ENCODE measurements around the gene CPED1. TPM values are rescaled to one million over a fixed set of nuclear protein-coding genes. Genes with fewer than 3 reads are reported as not detected.
"Not testable (repeated sequence)": the region's sequence is repeated elsewhere in the genome, so short reads cannot be mapped to it uniquely, and the experiment has no call there.

CPED1 gene
- total and polyA plus RNA-seq, 2 experiments from 2014 or later: 0.17 to 0.47 TPM

- TF ChIP-seq, protein P1, sequence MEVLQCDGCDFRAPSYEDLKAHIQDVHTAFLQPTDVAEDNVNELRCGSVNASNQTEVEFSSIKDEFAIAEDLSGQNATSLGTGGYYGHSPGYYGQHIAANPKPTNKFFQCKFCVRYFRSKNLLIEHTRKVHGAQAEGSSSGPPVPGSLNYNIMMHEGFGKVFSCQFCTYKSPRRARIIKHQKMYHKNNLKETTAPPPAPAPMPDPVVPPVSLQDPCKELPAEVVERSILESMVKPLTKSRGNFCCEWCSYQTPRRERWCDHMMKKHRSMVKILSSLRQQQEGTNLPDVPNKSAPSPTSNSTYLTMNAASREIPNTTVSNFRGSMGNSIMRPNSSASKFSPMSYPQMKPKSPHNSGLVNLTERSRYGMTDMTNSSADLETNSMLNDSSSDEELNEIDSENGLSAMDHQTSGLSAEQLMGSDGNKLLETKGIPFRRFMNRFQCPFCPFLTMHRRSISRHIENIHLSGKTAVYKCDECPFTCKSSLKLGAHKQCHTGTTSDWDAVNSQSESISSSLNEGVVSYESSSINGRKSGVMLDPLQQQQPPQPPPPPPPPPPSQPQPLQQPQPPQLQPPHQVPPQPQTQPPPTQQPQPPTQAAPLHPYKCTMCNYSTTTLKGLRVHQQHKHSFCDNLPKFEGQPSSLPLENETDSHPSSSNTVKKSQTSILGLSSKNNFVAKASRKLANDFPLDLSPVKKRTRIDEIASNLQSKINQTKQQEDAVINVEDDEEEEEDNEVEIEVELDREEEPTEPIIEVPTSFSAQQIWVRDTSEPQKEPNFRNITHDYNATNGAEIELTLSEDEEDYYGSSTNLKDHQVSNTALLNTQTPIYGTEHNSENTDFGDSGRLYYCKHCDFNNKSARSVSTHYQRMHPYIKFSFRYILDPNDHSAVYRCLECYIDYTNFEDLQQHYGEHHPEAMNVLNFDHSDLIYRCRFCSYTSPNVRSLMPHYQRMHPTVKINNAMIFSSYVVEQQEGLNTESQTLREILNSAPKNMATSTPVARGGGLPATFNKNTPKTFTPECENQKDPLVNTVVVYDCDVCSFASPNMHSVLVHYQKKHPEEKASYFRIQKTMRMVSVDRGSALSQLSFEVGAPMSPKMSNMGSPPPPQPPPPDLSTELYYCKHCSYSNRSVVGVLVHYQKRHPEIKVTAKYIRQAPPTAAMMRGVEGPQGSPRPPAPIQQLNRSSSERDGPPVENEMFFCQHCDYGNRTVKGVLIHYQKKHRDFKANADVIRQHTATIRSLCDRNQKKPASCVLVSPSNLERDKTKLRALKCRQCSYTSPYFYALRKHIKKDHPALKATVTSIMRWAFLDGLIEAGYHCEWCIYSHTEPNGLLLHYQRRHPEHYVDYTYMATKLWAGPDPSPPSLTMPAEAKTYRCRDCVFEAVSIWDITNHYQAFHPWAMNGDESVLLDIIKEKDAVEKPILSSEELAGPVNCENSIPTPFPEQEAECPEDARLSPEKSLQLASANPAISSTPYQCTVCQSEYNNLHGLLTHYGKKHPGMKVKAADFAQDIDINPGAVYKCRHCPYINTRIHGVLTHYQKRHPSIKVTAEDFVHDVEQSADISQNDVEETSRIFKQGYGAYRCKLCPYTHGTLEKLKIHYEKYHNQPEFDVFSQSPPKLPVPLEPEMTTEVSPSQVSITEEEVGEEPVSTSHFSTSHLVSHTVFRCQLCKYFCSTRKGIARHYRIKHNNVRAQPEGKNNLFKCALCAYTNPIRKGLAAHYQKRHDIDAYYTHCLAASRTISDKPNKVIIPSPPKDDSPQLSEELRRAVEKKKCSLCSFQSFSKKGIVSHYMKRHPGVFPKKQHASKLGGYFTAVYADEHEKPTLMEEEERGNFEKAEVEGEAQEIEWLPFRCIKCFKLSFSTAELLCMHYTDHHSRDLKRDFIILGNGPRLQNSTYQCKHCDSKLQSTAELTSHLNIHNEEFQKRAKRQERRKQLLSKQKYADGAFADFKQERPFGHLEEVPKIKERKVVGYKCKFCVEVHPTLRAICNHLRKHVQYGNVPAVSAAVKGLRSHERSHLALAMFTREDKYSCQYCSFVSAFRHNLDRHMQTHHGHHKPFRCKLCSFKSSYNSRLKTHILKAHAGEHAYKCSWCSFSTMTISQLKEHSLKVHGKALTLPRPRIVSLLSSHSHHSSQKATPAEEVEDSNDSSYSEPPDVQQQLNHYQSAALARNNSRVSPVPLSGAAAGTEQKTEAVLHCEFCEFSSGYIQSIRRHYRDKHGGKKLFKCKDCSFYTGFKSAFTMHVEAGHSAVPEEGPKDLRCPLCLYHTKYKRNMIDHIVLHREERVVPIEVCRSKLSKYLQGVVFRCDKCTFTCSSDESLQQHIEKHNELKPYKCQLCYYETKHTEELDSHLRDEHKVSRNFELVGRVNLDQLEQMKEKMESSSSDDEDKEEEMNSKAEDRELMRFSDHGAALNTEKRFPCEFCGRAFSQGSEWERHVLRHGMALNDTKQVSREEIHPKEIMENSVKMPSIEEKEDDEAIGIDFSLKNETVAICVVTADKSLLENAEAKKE (CRISPR knock-in tag; IDR thresholded peaks at IDR 0.05): no peak
These were observed 298.5 kb downstream of the CPED1 start (continued) for GRCh38 chr7:121286742-121287734.

- 0 out of 2 replicates have a peak, but pooled peaks cover 3% of the 10 kb centered on the region for H3K9me2 ChIP-seq (ENCODE audit: insufficient read depth)
- no peak overlapping the region for H2AFZ ChIP-seq
- no peaks in the 10 kb centered on the region for H3K79me2 ChIP-seq (replicated peaks; ENCODE audit: insufficient read depth)
- Mint-ChIP-seq H3K27ac (no peak overlapping the region), H3K27me3 (ENCODE audit: insufficient read depth, low read depth, poor library complexity) (peaks cover under 1% of the 10 kb centered on the region), H3K4me1 (no peaks in the 10 kb centered on the region; the same call in 2 of the 3 replicates), H3K36me3 (ENCODE audit: low read depth) (peaks cover 20% of the 10 kb centered on the region), H3K9me3 (peaks cover 25% of the 10 kb centered on the region), H3K4me3 (no peak overlapping the region)
- H3K36me3 ChIP-seq (ENCODE audit: insufficient read depth): peaks cover 5% of the 10 kb centered on the region; the same call in 1 of the 2 replicates
- H3K4me3 ChIP-seq: no peak overlapping the region
- no peaks in the 10 kb centered on the region for H4K20me1 ChIP-seq (replicated peaks; ENCODE audit: insufficient read depth)
- no peaks in the 10 kb centered on the region for H3K27me3 ChIP-seq (ENCODE audit: insufficient read depth)
- ATAC-seq (no peak), DNase-seq (ENCODE audit: low spot score) (no peak)
- no peaks in the 10 kb centered on the region for H3F3A ChIP-seq (replicated peaks; ENCODE audit: low read depth)
- no peak overlapping the region for H3K4me2 ChIP-seq
- H3K4me1 ChIP-seq (ENCODE audit: insufficient read depth): no peaks in the 10 kb centered on the region
- TF ChIP-seq, protein P2, sequence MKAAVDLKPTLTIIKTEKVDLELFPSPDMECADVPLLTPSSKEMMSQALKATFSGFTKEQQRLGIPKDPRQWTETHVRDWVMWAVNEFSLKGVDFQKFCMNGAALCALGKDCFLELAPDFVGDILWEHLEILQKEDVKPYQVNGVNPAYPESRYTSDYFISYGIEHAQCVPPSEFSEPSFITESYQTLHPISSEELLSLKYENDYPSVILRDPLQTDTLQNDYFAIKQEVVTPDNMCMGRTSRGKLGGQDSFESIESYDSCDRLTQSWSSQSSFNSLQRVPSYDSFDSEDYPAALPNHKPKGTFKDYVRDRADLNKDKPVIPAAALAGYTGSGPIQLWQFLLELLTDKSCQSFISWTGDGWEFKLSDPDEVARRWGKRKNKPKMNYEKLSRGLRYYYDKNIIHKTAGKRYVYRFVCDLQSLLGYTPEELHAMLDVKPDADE (IDR thresholded peaks at IDR 0.05): no peak
- TF ChIP-seq NANOG (IDR thresholded peaks at IDR 0.05; ENCODE audit: borderline replicate concordance): no peak
- no peak for TF ChIP-seq CREB1 (CRISPR knock-in tag; IDR thresholded peaks at IDR 0.05; ENCODE audit: low read depth)
- no peak for TF ChIP-seq STAT1 (IDR thresholded peaks at IDR 0.05; ENCODE audit: unreplicated experiment)
- no peak for TF ChIP-seq EZH2phosphoT487 (IDR thresholded peaks at IDR 0.05; ENCODE audit: unreplicated experiment)
- TF ChIP-seq ZNF114 (CRISPR knock-in tag; IDR thresholded peaks at IDR 0.05): no peak
- TF ChIP-seq, protein P3, sequence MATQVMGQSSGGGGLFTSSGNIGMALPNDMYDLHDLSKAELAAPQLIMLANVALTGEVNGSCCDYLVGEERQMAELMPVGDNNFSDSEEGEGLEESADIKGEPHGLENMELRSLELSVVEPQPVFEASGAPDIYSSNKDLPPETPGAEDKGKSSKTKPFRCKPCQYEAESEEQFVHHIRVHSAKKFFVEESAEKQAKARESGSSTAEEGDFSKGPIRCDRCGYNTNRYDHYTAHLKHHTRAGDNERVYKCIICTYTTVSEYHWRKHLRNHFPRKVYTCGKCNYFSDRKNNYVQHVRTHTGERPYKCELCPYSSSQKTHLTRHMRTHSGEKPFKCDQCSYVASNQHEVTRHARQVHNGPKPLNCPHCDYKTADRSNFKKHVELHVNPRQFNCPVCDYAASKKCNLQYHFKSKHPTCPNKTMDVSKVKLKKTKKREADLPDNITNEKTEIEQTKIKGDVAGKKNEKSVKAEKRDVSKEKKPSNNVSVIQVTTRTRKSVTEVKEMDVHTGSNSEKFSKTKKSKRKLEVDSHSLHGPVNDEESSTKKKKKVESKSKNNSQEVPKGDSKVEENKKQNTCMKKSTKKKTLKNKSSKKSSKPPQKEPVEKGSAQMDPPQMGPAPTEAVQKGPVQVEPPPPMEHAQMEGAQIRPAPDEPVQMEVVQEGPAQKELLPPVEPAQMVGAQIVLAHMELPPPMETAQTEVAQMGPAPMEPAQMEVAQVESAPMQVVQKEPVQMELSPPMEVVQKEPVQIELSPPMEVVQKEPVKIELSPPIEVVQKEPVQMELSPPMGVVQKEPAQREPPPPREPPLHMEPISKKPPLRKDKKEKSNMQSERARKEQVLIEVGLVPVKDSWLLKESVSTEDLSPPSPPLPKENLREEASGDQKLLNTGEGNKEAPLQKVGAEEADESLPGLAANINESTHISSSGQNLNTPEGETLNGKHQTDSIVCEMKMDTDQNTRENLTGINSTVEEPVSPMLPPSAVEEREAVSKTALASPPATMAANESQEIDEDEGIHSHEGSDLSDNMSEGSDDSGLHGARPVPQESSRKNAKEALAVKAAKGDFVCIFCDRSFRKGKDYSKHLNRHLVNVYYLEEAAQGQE (IDR thresholded peaks at IDR 0.05; ENCODE audit: unreplicated experiment): no peak
- no peak overlapping the region for H3K27ac ChIP-seq (ENCODE audit: low read depth)
These were observed 300.4 kb downstream of the CPED1 start for GRCh38 chr7:121288894-121289293.

GRCh38 chr7:121289930-121290329 lies 301.4 kb downstream of the CPED1 start:
- H3K27ac Mint-ChIP-seq; H3K4me3 ChIP-seq; H2AFZ ChIP-seq; H3K4me3 Mint-ChIP-seq; H3F3A ChIP-seq (replicated peaks; ENCODE audit: low read depth); H3K36me3 ChIP-seq (ENCODE audit: insufficient read depth); H3K4me2 ChIP-seq; H3K27me3 ChIP-seq (ENCODE audit: insufficient read depth); H4K20me1 ChIP-seq (replicated peaks; ENCODE audit: insufficient read depth); H3K9me2 ChIP-seq (ENCODE audit: insufficient read depth); H3K27ac ChIP-seq (ENCODE audit: low read depth); H3K4me1 ChIP-seq (ENCODE audit: insufficient read depth); DNase-seq (ENCODE audit: low spot score); H3K79me2 ChIP-seq (replicated peaks; ENCODE audit: insufficient read depth); ATAC-seq; H3K36me3 Mint-ChIP-seq (ENCODE audit: low read depth); H3K4me1 Mint-ChIP-seq; H3K27me3 Mint-ChIP-seq (ENCODE audit: insufficient read depth, low read depth, poor library complexity): not testable (repeated sequence)
- H3K9me3 Mint-ChIP-seq: peaks cover 14% of the 10 kb centered on the region

Data from GM23338 (cell line).